EL (cell line): ENCODE measurements around the gene FUOM.
"Not testable (repeated sequence)": the region's sequence is repeated elsewhere in the genome, so short reads cannot be mapped to it uniquely, and the experiment has no call there.

Experiments used
- DNase-seq: peaks from one replicate; pipeline ENCODE4 v3.0.0-alpha.2; 2016

FUOM gene

DNA sequence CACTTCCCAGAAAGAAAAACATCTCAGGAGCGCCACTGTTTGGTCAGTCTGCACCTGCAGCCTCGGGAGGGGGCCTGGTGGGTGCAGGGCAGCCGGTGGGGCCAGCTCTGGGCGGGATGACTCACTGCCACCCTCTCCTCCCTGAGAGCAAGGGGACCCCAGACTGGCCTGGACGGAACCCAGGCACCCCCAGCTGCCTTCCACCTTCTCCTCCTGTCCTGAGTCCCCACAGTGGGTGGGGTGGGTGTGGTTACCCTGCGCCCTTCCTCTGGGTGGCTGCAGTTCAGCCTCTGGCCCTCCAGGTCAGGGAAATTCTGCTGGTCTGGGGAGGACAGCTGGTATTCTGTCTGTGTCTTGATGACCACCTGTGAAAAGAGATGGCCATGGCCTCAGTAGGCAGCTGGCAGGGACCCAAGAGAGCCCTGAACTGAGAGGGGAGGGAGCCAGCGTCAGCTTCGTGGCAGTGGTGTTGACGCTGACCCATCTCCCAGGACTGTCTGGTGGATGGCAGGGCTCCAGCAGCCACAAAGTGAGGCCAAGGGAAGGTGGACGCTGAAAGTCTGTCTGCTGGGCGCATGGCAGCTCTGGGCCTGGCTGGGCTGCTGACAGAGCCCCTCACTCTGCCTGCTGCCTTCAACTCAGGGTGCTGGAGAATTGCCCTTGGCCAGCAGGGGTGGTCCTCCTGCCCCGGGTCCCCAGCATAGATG, 30.0 kb downstream of the FUOM start:
- DNase-seq, result no peak

DNA sequence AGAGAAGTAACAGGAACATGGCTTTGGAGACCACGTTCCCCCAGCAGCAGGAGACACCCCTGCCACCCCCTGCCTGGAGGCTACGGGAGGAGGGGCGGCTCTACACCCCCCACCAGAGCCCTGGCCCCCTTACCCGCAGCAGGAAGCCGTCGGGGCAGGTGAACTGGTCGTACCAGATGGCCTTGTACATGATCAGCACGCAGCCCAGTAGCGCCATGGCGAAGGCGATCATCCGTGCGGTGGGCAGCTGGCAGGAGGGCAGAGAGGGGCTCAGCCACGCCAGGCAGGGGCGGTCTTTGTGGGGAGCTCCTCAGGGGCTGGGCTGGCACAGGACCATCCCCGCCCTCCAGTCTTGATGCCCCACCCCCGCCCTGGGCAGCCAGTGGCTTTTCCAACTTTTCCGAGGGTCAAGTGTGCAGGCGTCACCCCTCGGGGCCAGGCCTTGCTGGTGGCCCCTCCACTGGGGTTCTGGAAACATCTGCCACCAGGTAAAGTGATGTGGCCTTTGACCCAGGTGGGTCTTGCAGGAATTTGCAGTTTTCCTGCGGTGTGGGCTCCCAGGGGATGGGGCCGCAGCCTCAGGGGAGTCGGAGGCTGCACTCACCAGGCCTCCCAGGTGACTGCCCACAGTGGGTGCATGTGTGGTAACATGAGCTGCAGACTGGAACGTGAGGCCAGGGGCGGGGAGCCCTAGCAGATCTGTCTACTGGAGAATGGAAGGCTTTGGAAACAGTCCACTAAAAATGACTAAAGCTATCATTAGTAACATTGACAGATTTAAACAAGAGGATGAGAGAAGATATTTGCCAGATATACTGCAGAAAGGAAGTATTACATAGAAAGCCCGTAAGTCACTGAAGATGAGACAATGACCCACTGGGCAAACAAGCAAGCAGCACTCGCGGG, 30.8 kb downstream of the FUOM start:
- DNase-seq, result no peak

DNA sequence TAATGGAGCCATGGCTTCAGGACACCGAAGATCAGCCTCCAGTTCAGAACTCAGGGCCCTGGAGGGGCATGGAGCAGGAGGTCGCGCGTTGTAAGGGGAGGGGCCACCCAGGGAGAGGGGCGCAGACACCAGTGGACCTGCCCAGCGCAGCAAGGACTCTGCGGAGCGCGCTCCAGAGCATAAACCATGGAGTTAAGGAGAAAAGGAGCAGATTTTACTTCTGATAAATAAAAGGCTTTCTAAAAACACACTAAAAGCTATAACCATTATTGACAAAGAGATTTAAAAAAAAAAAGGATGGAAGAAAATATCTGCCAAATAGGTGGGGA, 31.6 kb downstream of the FUOM start:
- no peak for DNase-seq

DNA sequence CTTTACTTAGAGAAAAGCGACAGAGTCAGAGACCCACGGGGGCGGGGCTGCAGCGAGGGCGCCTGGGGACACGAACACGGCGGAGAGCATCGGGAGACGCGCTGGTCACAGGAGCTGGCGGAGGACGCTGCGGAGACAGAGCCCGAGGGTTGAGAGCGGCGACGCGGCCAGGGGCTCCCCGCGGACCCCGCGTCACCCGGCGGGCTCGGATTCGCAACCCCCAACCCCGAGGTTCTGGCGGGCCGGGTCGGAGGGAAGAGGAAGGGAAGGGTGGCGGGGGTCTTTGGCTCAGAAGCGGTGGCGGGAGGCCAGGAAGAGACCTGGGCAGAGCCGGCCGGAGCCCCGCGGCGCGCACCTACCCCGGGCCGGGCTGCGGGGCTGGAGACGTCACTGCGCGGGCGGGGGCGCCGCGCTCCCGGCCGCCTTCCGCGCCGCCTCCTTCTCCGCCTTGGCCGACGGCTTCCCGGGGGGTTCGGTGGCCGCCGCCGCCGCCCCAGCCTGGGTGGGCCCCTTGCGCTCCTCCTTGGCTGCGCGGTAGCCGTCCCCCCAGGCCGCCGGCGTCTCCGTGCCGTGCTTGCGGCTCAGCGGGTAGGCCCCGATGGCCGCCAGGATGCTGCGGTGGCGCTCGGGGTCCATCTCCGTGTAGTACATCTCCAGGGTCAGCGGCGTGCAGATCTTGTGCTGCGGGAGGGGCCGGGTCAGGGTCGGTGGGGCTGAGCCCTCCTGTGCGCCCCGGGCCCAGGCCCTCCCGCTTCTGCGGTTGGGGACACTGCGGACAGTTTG, 32.2 kb downstream of the FUOM start:
- DNase-seq, result no peak

DNA sequence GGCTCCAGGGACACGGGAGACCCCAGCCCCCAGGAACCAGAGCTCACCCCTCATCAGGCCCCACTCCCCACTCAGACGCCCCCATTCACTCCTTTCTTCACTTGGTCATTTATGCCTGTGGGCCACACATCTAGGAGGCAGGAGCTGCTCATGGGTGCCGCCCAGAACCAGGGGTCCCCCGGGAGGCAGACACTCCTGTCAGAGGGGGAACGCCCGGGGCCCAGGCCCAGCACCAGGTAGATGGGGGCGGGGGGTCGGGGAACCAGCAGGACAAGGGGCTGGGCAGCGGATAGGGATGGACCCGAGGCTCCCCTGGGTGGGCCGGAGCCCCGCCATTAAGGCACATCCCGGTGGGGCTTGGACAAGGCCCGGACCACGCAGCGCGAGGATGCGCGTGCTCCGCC, 33.0 kb downstream of the FUOM start:
- DNase-seq, result no peak

DNA sequence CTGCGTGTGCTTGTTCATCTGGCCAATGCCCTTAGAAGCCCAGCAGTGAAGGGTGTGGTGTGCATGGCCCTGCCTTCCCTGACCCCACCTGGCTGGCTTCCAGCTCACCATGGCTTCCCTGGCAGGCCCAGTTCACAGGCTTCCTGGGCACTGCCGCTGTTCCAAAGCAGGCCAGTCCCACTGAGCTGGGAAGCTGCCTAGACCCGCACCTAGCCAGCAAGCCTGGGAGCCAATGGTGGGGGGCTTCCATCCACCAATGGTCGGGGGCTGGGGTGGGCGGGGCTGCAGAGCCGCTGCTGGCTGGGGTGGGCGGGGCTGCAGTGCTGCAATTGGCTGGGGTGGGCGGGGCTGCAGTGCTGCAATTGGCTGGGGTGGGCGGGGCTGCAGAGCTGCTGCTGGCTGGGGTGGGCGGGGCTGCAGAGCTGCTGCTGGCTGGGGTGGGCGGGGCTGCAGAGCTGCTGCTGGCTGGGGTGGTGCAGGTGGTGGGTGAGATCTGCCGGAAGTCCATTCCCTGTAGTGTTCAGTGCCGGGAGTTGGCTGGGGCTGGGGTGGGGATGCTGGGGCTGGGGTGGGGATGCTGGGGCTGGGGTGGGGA, 33.5 kb downstream of the FUOM start:
- DNase-seq, result peak; percentile 50

DNA sequence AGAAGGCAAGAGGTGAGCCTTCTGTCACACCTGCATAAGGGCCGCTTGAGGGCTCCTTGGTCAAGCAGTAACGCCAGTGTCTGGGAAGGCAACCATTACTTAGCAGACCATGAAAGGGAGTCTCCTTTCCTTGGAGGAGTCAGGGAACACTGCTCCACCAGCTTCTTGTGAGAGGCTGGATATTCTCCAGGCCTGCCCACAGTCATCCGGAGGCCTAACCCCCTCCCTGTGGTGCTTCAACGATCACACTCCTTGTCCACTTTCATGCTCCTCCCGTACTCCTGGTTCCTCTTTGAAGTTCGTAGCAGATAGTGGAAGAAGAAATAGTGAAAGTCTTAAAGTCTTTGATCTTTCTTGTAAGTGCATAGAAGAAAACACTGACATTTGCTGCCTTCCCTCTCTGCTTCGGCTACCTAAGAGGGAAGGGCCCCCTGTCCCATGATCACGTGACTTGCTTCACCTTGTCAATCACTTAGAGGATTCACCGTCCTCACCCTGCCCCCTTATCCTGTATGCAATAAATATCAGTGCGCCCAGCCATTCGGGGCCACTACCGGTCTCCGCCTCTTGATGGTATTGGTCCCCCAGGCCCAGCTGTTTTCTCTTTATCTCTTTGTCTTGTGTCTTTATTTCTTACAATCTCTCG, 35.6 kb downstream of the FUOM start:
- DNase-seq, result not testable (repeated sequence)

DNA sequence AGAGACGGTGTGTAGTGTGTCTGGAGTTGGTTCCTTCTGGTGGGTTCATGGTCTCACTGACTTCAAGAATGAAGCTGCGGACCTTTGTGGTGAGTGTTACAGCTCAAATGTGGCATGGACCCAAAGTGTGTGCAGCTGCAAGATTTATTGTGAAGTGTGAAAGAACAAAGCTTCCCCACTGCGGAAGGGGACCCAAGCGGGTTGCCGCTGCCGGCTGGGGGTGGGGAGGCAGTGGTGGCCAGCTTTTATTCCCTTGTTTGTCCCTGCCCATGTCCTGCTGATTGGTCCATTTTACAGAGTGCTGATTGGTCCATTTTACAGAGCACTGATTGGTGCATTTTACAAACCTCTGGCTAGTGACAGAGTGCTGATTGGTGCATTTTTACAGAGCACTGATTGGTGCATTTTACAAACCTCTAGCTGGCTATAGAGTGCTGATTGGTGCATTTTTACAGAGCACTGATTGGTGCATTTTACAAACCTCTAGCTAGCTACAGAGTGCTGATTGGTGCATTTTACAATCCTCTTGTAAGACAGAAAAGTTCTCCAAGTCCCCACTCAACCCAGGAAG, 36.9 kb downstream of the FUOM start:
- DNase-seq, result not testable (repeated sequence)

DNA sequence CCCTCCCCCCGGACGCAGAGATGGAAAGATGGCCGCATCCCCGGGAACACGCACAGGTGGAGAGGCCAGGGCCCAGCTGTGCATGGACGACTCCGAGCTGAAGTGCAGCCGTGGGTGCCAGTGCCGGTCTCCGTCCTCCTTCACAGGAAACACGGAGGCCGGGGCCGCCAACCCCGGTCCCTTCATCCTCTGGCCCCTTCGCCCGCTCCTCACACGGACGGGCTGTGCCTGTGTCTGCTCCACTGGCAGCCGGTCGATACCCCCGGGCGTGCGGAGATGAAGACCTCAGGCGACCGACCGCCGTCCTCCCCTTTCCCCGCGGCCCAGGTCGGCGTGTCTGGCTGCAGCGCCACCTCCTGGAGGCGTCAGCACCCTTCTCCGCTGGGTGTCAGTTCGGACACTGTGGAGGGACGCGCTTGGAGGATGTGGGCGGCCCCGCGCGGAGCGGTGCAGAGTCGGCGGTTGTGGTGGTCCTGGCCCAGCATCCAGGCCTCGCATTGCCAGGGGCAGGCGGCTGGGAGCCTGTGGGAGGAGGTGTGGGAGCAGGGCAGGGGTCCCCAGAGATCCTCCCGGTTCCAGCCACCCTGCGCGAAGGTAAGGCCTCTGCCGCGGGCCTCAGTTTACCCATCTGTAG, 39.2 kb downstream of the FUOM start:
- DNase-seq, result peak; percentile 63

DNA sequence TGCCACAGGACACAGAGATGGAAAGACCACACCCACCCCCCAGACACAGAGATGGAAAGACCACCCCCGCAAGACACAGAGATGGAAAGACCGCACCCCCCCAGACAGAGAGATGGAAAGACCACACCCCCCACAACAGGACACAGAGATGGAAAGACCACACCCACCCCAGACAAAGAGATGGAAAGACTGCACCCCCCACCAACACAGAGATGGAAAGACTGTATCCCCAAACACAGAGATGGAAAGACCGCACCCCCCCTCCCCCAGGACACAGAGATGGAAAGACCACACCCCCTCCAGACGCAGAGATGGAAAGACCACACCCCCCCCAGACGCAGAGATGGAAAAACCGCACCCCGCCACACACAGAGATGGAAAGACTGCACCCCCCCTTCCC, 41.1 kb downstream of the FUOM start:
- DNase-seq, result no peak

DNA sequence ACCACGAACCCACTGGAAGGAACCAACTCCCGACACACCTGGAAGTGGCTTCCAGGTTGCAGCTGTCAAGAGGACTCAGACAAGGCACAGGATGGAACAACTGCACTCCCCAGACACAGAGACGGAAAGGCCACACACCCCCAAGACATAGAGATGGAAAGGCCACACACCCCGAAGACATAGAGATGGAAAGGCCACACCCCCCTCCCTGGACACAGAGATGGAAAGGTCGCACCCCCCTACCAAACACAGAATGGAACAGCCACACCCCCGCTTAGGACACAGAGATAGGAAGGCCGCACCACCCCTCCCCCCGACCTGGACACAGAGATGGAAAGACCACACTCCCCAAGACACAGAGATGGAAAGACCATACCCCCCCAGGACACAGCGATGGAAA, 41.6 kb downstream of the FUOM start:
- no peak for DNase-seq

DNA sequence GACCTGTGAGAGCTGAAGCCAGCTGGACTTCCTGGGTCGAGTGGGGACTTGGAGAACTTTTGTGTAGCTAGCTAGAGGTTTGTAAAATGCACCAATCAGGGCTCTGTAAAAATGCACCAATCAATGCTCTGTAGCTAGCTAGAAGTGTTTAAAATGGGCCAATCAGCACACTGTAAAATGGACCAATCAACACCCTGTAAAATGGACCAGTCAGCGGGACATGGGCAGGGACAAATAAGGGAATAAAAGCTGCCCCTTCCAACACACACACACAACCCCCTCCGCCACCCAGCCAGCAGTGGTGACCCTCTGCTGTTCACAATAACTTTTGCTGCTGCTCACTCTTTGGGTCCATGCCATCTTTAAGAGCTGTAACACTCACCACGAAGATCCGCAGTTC, 42.0 kb downstream of the FUOM start:
- DNase-seq, result no peak

DNA sequence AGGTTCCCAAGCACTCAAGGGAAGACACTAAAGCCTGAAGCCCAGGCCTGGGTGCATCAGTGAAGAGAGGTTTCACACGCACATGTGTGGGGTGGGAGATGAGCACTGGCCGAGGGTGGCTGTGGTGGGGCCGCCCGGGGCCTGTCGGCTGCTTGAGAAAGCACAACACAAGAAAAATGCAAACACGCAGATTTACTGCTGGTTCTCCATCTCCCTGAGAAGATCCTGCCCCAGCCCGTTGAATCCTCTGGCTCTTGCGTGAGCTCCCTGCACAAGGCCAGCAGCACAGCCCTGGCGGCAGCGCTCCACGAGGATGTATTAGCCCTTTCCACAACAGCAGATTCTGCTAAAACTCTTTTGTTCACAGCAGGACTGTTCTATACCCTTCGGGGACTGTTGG, 42.9 kb downstream of the FUOM start:
- DNase-seq, result no peak

DNA sequence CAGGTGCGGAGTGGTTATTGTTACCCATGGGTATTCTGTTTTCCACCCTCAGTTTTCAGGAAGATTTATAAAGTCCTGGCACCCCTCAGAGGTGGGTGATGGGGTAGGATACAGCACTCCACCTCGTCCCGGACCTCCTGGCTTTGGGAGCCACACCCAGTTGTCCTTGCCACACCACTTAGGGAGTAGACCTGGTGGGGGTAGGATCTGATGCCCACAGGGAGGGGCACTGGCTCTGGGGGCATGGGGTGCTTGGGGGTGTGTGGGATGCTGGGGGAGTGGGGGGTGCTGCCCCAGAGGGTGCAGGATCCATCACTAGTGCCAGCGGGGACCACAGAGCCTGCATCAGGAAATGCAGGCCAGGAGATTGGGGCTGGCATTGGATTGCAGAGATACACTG, 44.6 kb downstream of the FUOM start:
- DNase-seq, result no peak

DNA sequence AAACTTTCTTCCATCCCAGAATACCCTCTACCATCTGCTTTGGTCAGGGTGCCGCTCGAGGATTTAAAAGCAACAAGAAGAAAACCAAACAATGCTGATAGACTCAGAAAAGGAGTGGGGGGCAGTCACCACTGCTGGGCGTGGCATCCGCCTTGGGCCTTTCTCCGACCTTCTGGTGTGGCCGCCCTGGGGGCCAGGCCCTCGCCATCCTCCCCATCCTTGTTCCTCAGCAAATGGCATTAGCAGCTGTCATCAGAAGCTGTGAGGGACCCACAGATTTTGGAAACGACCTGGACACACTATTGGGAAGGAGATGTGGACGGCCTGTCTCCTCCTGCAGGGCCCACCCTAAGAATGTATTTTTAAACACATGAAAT, 45.1 kb downstream of the FUOM start:
- DNase-seq, result no peak

DNA sequence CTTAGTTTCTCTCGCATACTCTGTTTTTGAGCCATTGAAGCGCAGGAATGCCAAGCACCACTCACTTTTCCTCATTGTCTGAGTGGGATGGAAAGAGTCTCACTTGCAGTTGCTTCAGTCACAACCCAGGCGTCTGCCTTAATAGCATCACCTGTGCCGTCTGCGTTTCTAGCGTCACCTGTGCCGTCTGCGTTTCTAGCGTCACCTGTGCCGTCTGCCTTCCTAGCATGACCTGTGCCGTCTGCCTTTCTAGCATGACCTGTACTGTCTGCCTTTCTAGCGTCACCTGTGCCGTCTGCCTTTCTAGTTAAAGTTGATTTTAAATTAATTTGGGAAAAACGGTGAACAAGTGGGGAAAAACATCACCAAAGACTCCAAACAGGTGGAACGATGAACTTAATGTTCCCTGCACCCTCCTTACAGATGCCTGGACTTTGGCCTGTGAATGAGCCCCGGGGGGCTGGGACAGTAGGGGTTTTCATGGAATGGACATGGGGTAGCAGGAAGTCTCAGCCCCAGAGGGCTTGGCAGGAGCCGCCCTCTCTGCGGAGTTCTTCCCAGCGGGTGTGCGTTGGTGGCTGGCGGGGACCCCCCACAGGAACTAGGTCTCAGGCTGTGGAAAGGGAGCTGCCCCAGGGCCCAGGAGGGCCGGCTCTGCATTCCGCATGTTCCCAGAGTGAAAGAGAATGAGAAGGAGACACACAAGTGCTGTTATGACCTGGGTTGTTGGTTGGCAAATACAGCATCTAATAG, 45.6 kb downstream of the FUOM start:
- DNase-seq, result no peak

DNA sequence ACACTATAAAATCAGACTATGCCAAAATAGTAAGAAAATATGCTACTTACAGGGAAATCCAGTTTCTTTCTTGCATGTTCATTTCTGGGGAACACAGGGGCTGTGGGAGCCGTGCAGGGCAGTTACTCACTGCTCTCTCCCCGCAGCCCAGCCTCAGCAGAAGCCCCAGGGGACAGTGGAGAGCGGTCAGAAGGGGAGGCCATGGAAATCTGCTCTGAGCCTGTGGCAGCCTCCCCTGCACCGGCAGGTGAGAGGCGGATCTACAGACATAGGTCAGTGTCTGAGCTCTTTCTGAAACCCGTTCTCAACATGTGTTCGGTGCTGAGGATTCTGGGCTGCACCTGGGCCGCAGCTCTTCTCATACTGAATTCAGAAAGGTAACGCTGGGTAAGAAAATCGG, 46.2 kb downstream of the FUOM start:
- DNase-seq, result no peak

DNA sequence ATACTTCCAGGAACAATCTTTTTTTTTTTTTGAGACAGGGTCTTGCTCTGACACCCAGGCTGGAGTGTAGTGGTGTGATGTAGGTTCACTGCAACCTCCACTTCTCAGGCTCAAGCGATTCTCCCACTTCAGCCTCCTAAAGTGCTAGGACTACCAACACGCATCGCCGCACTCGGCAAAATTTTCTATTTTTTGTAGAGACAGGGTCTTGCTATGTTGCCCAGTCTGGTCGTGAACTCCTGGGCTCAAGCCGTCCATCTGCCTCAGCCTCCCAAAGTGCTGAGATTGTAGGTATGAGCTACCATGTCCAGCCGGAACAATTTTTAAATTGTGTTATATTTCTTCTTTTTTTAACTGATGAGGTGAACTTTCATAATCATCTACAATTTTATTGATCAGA, 47.0 kb downstream of the FUOM start:
- DNase-seq, result no peak

DNA sequence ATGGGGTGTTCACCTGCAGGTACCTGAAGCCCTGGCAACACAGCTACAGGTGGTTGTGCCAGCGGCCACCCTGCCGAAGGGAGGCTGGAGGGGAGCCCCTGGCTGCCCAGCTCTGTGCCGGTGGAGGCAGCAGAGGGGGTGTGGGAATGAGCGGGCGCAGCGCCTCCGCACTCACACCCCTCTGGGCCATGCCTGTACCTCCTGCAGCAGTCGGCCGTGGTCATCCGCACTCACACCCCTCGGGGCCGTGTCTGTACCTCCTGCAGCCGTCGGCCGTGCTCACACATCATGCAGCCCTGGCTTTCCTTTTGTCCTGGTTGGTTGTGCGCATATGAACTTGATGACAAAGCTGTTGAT, 47.4 kb downstream of the FUOM start:
- no peak for DNase-seq

DNA sequence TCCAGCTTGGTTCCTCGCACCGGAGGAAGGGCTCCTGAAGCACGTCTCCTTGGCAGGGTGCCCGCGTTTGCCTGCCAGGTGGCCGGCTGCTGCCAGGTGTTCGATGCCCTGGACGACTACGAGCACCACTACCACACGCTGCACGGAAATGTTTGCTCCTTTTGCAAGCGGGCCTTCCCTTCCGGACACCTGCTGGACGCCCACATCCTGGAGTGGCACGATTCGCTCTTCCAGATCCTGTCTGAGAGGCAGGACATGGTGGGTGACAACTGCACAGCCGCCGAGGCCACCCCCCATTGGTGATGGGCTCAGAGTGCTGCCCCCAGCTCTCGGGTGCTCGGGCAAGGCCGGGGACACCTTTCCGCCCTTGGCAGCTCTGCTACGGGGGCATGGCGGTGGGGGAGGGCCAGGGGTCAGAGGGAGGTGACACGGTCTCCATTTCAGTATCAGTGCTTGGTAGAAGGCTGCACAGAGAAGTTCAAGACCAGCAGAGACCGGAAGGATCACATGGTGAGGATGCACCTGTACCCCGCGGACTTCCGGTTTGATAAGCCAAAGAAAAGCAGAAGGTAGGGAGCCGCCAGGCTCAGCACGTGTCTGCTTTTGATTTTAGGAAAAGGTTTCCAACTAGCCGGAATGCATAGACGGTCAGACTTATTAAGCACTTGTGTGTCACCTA, 48.0 kb downstream of the FUOM start:
- DNase-seq, result no peak
